SK-N-MC (cell line): Measurements from ENCODE around the gene MAPK6.

ENCODE experiments used
- DNase-seq: peaks from one replicate; pipeline ENCODE4 v3.0.0-alpha.2; 2011; ENCODE audit warnings: low read depth, low spot score
- H3K27ac ChIP-seq: fragments of 200-600 bp; sonication (generic); 2 replicates; pipeline ENCODE4 v1.5.1; 2016; ENCODE audit warnings: mixed run types
- H3K36me3 ChIP-seq: fragments of 200-600 bp; sonication (generic); 2 replicates; pipeline ENCODE4 v1.6.1; 2017; ENCODE audit warnings: antibody characterized with exemption, low read length, mixed read lengths; ENCODE audit not compliant: insufficient read depth
- H3K4me3 ChIP-seq: fragments of 200-600 bp; sonication (generic); 2 replicates; pipeline ENCODE4 v1.5.1; 2016
- H3K9ac ChIP-seq: fragments of 200-600 bp; sonication (generic); 2 replicates; pipeline ENCODE4 v1.8.0; 2017; ENCODE audit warnings: mixed run types, mixed read lengths; ENCODE audit not compliant: insufficient read length
- H3K9me3 ChIP-seq: fragments of 200-600 bp; sonication (generic); 2 replicates; pipeline ENCODE4 v1.6.1; 2017; ENCODE audit warnings: low read depth, mild to moderate bottlenecking, antibody characterized with exemption, low read length, moderate library complexity, mixed read lengths
- EZH2 ChIP-seq: fragments of 200-600 bp; sonication (generic); IDR thresholded peaks from one replicate; pipeline ENCODE4 v1.6.1; 2017; ENCODE audit warnings: antibody characterized with exemption
- FOXP2 ChIP-seq: optimal IDR thresholded peaks from 2 replicates; pipeline ENCODE3; 2011; ENCODE audit warnings: mild to moderate bottlenecking, moderate library complexity; ENCODE audit not compliant: insufficient read depth; ENCODE audit errors: extremely low read length, control extremely low read depth
- POLR2AphosphoS5 ChIP-seq: IDR thresholded peaks from 2 replicates; pipeline ENCODE4 v1.6.1; 2012; ENCODE audit warnings: mild to moderate bottlenecking, low read depth, low read length, borderline replicate concordance

The MAPK6 gene

GRCh38 chr15:52016316-52016715 lies 2.7 kb upstream of the MAPK6 start:
- H3K9me3 ChIP-seq, result no peaks in the 10 kb centered on the region
- H3K4me3 ChIP-seq, result no peak overlapping the region
- H3K9ac ChIP-seq, result no peak overlapping the region
- TF ChIP-seq POLR2AphosphoS5 (no peak), FOXP2 (no peak), EZH2 (no peak)
- DNase-seq, result no peak
- no peaks in the 10 kb centered on the region for H3K36me3 ChIP-seq
- H3K27ac ChIP-seq, result no peak overlapping the region

- no peak for DNase-seq
- H3K27ac ChIP-seq, result no peak overlapping the region
- peaks cover 2% of the 10 kb centered on the region for H3K36me3 ChIP-seq
- peak overlapping the region; percentile 82 for H3K4me3 ChIP-seq
- H3K9me3 ChIP-seq, result no peaks in the 10 kb centered on the region
- TF ChIP-seq POLR2AphosphoS5 (no peak), FOXP2 (no peak), EZH2 (no peak)
- H3K9ac ChIP-seq, result peak overlapping the region; percentile 88
Measured at GRCh38 chr15:52018244-52018643, 775 bp upstream of the MAPK6 start.

GRCh38 chr15:52019394-52020220 lies 588 bp downstream of the MAPK6 start:
- no peak for DNase-seq
- H3K36me3 ChIP-seq, result peaks cover 12% of the 10 kb centered on the region
- H3K4me3 ChIP-seq, result peak overlapping the region; percentile 99

GRCh38 chr15:52020221-52021085 lies 1.4 kb downstream of the MAPK6 start:
- Histone ChIP-seq H3K9ac (peak overlapping the region; percentile 97), H3K36me3 (peaks cover 18% of the 10 kb centered on the region), H3K4me3 (peak overlapping the region; percentile 99), H3K27ac (peak overlapping the region; percentile 94), H3K9me3 (no peaks in the 10 kb centered on the region)
- DNase-seq, result no peak
- TF ChIP-seq FOXP2 (no peak), EZH2 (no peak), POLR2AphosphoS5 (no peak)

More at GRCh38 chr15:52019394-52020220, 588 bp downstream of the MAPK6 start:
- TF ChIP-seq EZH2, result no peak
- no peak for TF ChIP-seq FOXP2
- TF ChIP-seq POLR2AphosphoS5, result no peak
- peak overlapping the region; percentile 94 for H3K27ac ChIP-seq
- H3K9me3 ChIP-seq, result no peaks in the 10 kb centered on the region
- H3K9ac ChIP-seq, result peak overlapping the region; percentile 97

- Histone ChIP-seq H3K27ac (peak overlapping the region; percentile 94), H3K9ac (peak overlapping the region; percentile 97), H3K36me3 (peaks cover 18% of the 10 kb centered on the region), H3K9me3 (no peaks in the 10 kb centered on the region), H3K4me3 (peak overlapping the region; percentile 99)
- TF ChIP-seq EZH2 (no peak), FOXP2 (no peak), POLR2AphosphoS5 (no peak)
- DNase-seq, result peak; percentile 86
Measured at GRCh38 chr15:52021128-52021671, 2.2 kb downstream of the MAPK6 start.

GRCh38 chr15:52021892-52022540 lies 3.0 kb downstream of the MAPK6 start:
- peaks cover 18% of the 10 kb centered on the region for H3K36me3 ChIP-seq
- no peak for TF ChIP-seq EZH2
- TF ChIP-seq POLR2AphosphoS5, result no peak
- no peak for TF ChIP-seq FOXP2
- H3K9me3 ChIP-seq, result no peaks in the 10 kb centered on the region
- peak overlapping the region; percentile 94 for H3K27ac ChIP-seq
- DNase-seq, result no peak
- H3K9ac ChIP-seq, result peak overlapping the region; percentile 97
- peak overlapping the region; percentile 99 for H3K4me3 ChIP-seq

GRCh38 chr15:52023169-52023922 lies 4.3 kb downstream of the MAPK6 start:
- Histone ChIP-seq H3K36me3 (peaks cover 22% of the 10 kb centered on the region), H3K4me3 (no peak overlapping the region), H3K9ac (peak overlapping the region; percentile 45), H3K9me3 (no peaks in the 10 kb centered on the region), H3K27ac (peak overlapping the region; percentile 60; the same call in 1 of the 2 replicates)
- TF ChIP-seq POLR2AphosphoS5 (no peak), FOXP2 (no peak), EZH2 (no peak)
- DNase-seq, result no peak
